Stomach (tissue), 19 donors: Measurements from ENCODE around the gene ITPKB. TPM values are rescaled to one million over a fixed set of nuclear protein-coding genes. Genes with fewer than 3 reads are reported as not detected.

ENCODE experiments used
- DNase-seq, 2 donors: peaks; one replicate each; pipeline versions ENCODE4 v3.0.0 to v3.0.0-alpha.2; 2013 to 2019
- H3K27ac ChIP-seq, 5 donors: fragments of 200-600 bp in 4 of 5; sonication (generic) in 4 of 5; one replicate each; pipeline ENCODE4 v1.5.1; 2013 to 2019; ENCODE audit warnings: mild to moderate bottlenecking in 1 of 5, moderate library complexity in 1 of 5
- H3K27me3 ChIP-seq, 3 donors: fragments of 200-600 bp; sonication (generic); one replicate each; pipeline ENCODE4 v1.5.1; 2017 to 2019; ENCODE audit warnings: mixed run types in 1 of 3
- H3K36me3 ChIP-seq, 4 donors: fragments of 200-600 bp; sonication (generic); 1 replicate in 3 of 4; 2 replicates in 1 of 4; pipeline ENCODE4 v1.5.1; 2016 to 2019
- H3K4me1 ChIP-seq, 4 donors: fragments of 200-600 bp; sonication (generic); one replicate each; pipeline ENCODE4 v1.5.1; 2016 to 2019
- H3K4me3 ChIP-seq, 4 donors: fragments of 200-600 bp; sonication (generic) in 3 of 4; one replicate each; pipeline ENCODE4 v1.5.1; 2016 to 2019; ENCODE audit warnings: mild to moderate bottlenecking in 1 of 4
- H3K9me3 ChIP-seq, 4 donors: fragments of 200-600 bp; sonication (generic); one replicate each; pipeline ENCODE4 v1.5.1; 2016 to 2019
- CTCF ChIP-seq, 7 experiments: fragments of 450-650 bp in 4 of 7; fragments of 200-600 bp in 3 of 7; sonication (generic) in 3 of 7; IDR thresholded peaks; one replicate each; pipeline ENCODE4 v1.5.1; 2016 to 2019; ENCODE audit warnings: antibody characterized with exemption in 7 of 7, control low read depth in 2 of 7, mild to moderate bottlenecking in 1 of 7
- EP300 ChIP-seq: sonication (generic); formaldehyde crosslinking; IDR thresholded peaks from one replicate; pipeline ENCODE4 v1.6.1; 2017; ENCODE audit warnings: antibody characterized with exemption
- POLR2A ChIP-seq, 4 donors: fragments of 450-650 bp; IDR thresholded peaks; one replicate each; pipeline ENCODE4 v1.6.1; 2016; ENCODE audit warnings: antibody characterized with exemption in 4 of 4, control low read depth in 2 of 4, mild to moderate bottlenecking in 1 of 4, moderate library complexity in 1 of 4
- POLR2AphosphoS5 ChIP-seq, 3 donors: sonication (generic); formaldehyde crosslinking; IDR thresholded peaks; one replicate each; pipeline ENCODE4 v1.6.1; 2016; ENCODE audit warnings: antibody characterized with exemption in 3 of 3
- WGBS, 5 donors: extraction: QIAGEN DNeasy Blood & Tissue Kit in 3 of 5; methylation state at CpG; one replicate each; pipeline versions ENCODE4 v1.1.5 to v1.1.7; 2013 to 2018; 5-methylcytosine and 5-hydroxymethylcytosine counted together
- intact Hi-C: fragments of 100-400 bp; cut with DNase I; formaldehyde crosslinking; loops from one replicate; pipeline ENCODE4 v1.15.1; 2023; ENCODE audit warnings: low total_unique reads
- long read RNA-seq, 10 donors: transcript quantifications; one replicate each; lab custom pipeline, GENCODE V29; 2026
- polyA plus RNA-seq, 3 donors: library from polyadenylated mRNA; stranded (reverse); fragments of 200-250 nt; gene quantifications; one replicate each; pipeline ENCODE4 v1.2.3, GENCODE V29; 2013
- total RNA-seq, 5 donors: library from RNA; depleted of rRNA; stranded (reverse); fragments of >200 nt; gene quantifications; one replicate each; pipeline versions ENCODE4 v1.1.0 to v1.2.3, GENCODE V29; 2014 to 2016
- donor health status: healthy with polysubstance abuse.
- donor health status: Bipolar disorder and iron deficiency.
- donor health status: healthy.

Gene ITPKB
- total RNA-seq (10 to 100 TPM; 16.4 to 38.8 (median 24.6) TPM), polyA plus RNA-seq (1 to 10 TPM; 3.8 to 5.4 (median 4.4) TPM)
- long read RNA-seq, donor 1, full-length matches to known transcripts: 2 of 8 reads
- long read RNA-seq, donor 1, partial matches to known transcripts: 6 of 8 reads
- long read RNA-seq, donor 1, other reads (novel, unspliced or antisense): 0 of 8 reads
- long read RNA-seq, donor 2, full-length matches to known transcripts: 3 of 3 reads
- long read RNA-seq, donor 2, partial matches to known transcripts: 0 of 3 reads
- long read RNA-seq, donor 2, other reads (novel, unspliced or antisense): 0 of 3 reads
- long read RNA-seq, donor 3, full-length matches to known transcripts: 3 of 8 reads
- long read RNA-seq, donor 3, partial matches to known transcripts: 5 of 8 reads
- long read RNA-seq, donor 3, other reads (novel, unspliced or antisense): 0 of 8 reads
- long read RNA-seq, donor 4: 0 reads
- long read RNA-seq, donor 5, full-length matches to known transcripts: 3 of 12 reads
- long read RNA-seq, donor 5, partial matches to known transcripts: 9 of 12 reads
- long read RNA-seq, donor 5, other reads (novel, unspliced or antisense): 0 of 12 reads
- long read RNA-seq, donor 6: 0 reads
- long read RNA-seq, donor 7, full-length matches to known transcripts: 12 of 54 reads
- long read RNA-seq, donor 7, partial matches to known transcripts: 42 of 54 reads
- long read RNA-seq, donor 7, other reads (novel, unspliced or antisense): 0 of 54 reads
- long read RNA-seq, donor 8, full-length matches to known transcripts: 3 of 3 reads
- long read RNA-seq, donor 8, partial matches to known transcripts: 0 of 3 reads
- long read RNA-seq, donor 8, other reads (novel, unspliced or antisense): 0 of 3 reads
- long read RNA-seq, donor 9, full-length matches to known transcripts: 1 of 1 reads
- long read RNA-seq, donor 9, partial matches to known transcripts: 0 of 1 reads
- long read RNA-seq, donor 9, other reads (novel, unspliced or antisense): 0 of 1 reads
- long read RNA-seq, donor 10, full-length matches to known transcripts: 1 of 1 reads
- long read RNA-seq, donor 10, partial matches to known transcripts: 0 of 1 reads
- long read RNA-seq, donor 10, other reads (novel, unspliced or antisense): 0 of 1 reads

GRCh38 chr1:226738995-226739695 lies at the start of gene ITPKB:
Gene ITPKB, minus strand, starts transcription at chr1:226739282. Its CDS starts 1,824 bp downstream, at chr1:226737458.
- Histone ChIP-seq H3K4me1 (peaks cover 10 to 44% (median 33%) of the 10 kb centered on the region in 4 donors), H3K36me3 (peaks cover 0 to 18% (median 6%) of the 10 kb centered on the region in 4 donors), H3K27ac (peak within 1 kb of the TSS; percentile 73 to 96 (median 91)), H3K4me3 (peak within 1 kb of the TSS; percentile 76 to 98 (median 90)), H3K27me3 (no peaks in the 10 kb centered on the region), H3K9me3 (no peaks in the 10 kb centered on the region)
- peak; percentile 56 to 92 for DNase-seq
- WGBS, 5 donors: 0 to 1% (median 0%) methylated on average over 22 to 23 of the region's 23 CpGs
- intact Hi-C loops: loop anchor here (10.0 kb wide), 1 partner anchor 86 kb away; no protein-coding TSS in a partner anchor
- TF ChIP-seq CTCF (IDR thresholded peaks at IDR 0.05) (no peak), POLR2A (IDR thresholded peaks at IDR 0.05) (no peak), EP300 (no peak), POLR2AphosphoS5 (IDR thresholded peaks at IDR 0.05) (peak in 2 of 3 donors; percentile 65 to 69)

- Histone ChIP-seq H3K4me3 (no peak overlapping the region), H3K4me1 (peaks cover 0 to 22% (median 3%) of the 10 kb centered on the region in 4 donors), H3K27ac (peak overlapping the region in 1 of 5 donors; percentile 32), H3K36me3 (no peaks in the 10 kb centered on the region), H3K27me3 (no peaks in the 10 kb centered on the region), H3K9me3 (no peaks in the 10 kb centered on the region)
- WGBS, 5 donors: 68 to 85% (median 82%) methylated on average over 7 of the region's 7 CpGs
- DNase-seq: peak in 1 of 2 donors; percentile 28
- intact Hi-C loops: no loop called here
- TF ChIP-seq POLR2AphosphoS5 (IDR thresholded peaks at IDR 0.05) (peak in 1 of 3 donors; percentile 6), EP300 (no peak)
Measured at GRCh38 chr1:226787638-226788037, 48.6 kb upstream of the ITPKB start.

- no peak for DNase-seq
- Histone ChIP-seq H3K4me3 (no peak overlapping the region), H3K36me3 (no peaks in the 10 kb centered on the region), H3K27me3 (no peaks in the 10 kb centered on the region), H3K9me3 (no peaks in the 10 kb centered on the region), H3K27ac (peak overlapping the region in 1 of 5 donors; percentile 32), H3K4me1 (peaks cover 0 to 22% (median 3%) of the 10 kb centered on the region in 4 donors)
- 61 to 74% (median 67%) methylated on average over 2 of the region's 2 CpGs for WGBS, 5 donors
- intact Hi-C loops: no loop called here
- TF ChIP-seq POLR2A (IDR thresholded peaks at IDR 0.05): no peak
- TF ChIP-seq POLR2AphosphoS5 (IDR thresholded peaks at IDR 0.05): no peak
- TF ChIP-seq CTCF (IDR thresholded peaks at IDR 0.05): no peak
- TF ChIP-seq EP300: no peak
Measured at GRCh38 chr1:226787071-226787470, 48.0 kb upstream of the ITPKB start.

- Histone ChIP-seq H3K27ac (peak overlapping the region in 1 of 5 donors; percentile 32), H3K4me1 (peaks cover 0 to 22% (median 3%) of the 10 kb centered on the region in 4 donors), H3K4me3 (no peak overlapping the region), H3K36me3 (no peaks in the 10 kb centered on the region), H3K9me3 (no peaks in the 10 kb centered on the region), H3K27me3 (no peaks in the 10 kb centered on the region)
- no peak for DNase-seq
- WGBS, 5 donors: 85 to 98% (median 90%) methylated on average over 3 of the region's 3 CpGs
- no peak for TF ChIP-seq EP300
- no peak for TF ChIP-seq POLR2A (IDR thresholded peaks at IDR 0.05)
- TF ChIP-seq CTCF (IDR thresholded peaks at IDR 0.05): no peak
- no peak for TF ChIP-seq POLR2AphosphoS5 (IDR thresholded peaks at IDR 0.05)
- intact Hi-C loops: no loop called here
Measured at GRCh38 chr1:226786550-226786949, 47.5 kb upstream of the ITPKB start.
